ENCODE results near the gene GNB1L. TPM values are rescaled to one million over a fixed set of nuclear protein-coding genes. Genes with fewer than 3 reads are reported as not detected.

Gene GNB1L
- total RNA-seq, 2 experiments from 2014 or later = 3.0 to 6.5 TPM

GRCh38 chr22:19789406-19789805, 65.3 kb downstream of the GNB1L start:
- Mint-ChIP-seq H3K4me1 (ENCODE audit: low read depth) (no peaks in the 10 kb centered on the region), H3K36me3 (ENCODE audit: low read depth) (peaks cover 40% of the 10 kb centered on the region), H3K27ac (no peak overlapping the region), H3K27me3 (no peaks in the 10 kb centered on the region), H3K4me3 (no peak overlapping the region), H3K9me3 (peaks cover 3% of the 10 kb centered on the region)
- ChIA-PET CTCF (no interaction called here), POLR2A (no interaction called here)
- ATAC-seq (ENCODE audit: poor library complexity) (no peak), DNase-seq (no peak)
- no peaks in the 10 kb centered on the region for H3K27me3 ChIP-seq (ENCODE audit: control insufficient read depth in 1 of 2, insufficient read depth in 2 of 2, low read length in 2 of 2)
- no peak overlapping the region for H3K27ac ChIP-seq (ENCODE audit: low read depth in 1 of 2, low read length in 2 of 2)
- peaks cover 5 to 15% of the 10 kb centered on the region in 2 experiments for H3K9me3 ChIP-seq (ENCODE audit: control insufficient read depth in 1 of 2, insufficient read depth in 1 of 2, low read length in 2 of 2)
- H3K4me3 ChIP-seq (ENCODE audit: low read length) = no peak overlapping the region
- TF ChIP-seq, protein P1, sequence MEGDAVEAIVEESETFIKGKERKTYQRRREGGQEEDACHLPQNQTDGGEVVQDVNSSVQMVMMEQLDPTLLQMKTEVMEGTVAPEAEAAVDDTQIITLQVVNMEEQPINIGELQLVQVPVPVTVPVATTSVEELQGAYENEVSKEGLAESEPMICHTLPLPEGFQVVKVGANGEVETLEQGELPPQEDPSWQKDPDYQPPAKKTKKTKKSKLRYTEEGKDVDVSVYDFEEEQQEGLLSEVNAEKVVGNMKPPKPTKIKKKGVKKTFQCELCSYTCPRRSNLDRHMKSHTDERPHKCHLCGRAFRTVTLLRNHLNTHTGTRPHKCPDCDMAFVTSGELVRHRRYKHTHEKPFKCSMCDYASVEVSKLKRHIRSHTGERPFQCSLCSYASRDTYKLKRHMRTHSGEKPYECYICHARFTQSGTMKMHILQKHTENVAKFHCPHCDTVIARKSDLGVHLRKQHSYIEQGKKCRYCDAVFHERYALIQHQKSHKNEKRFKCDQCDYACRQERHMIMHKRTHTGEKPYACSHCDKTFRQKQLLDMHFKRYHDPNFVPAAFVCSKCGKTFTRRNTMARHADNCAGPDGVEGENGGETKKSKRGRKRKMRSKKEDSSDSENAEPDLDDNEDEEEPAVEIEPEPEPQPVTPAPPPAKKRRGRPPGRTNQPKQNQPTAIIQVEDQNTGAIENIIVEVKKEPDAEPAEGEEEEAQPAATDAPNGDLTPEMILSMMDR (IDR thresholded peaks at IDR 0.05) = no peak
- H3K4me1 ChIP-seq (ENCODE audit: insufficient read depth, low read length) = no peaks in the 10 kb centered on the region
- peaks cover 9% of the 10 kb centered on the region for H3K36me3 ChIP-seq (ENCODE audit: insufficient read depth, low read length)
- intact Hi-C loops (cut with DNase I, micrococcal nuclease) = no loop called here

DNA sequence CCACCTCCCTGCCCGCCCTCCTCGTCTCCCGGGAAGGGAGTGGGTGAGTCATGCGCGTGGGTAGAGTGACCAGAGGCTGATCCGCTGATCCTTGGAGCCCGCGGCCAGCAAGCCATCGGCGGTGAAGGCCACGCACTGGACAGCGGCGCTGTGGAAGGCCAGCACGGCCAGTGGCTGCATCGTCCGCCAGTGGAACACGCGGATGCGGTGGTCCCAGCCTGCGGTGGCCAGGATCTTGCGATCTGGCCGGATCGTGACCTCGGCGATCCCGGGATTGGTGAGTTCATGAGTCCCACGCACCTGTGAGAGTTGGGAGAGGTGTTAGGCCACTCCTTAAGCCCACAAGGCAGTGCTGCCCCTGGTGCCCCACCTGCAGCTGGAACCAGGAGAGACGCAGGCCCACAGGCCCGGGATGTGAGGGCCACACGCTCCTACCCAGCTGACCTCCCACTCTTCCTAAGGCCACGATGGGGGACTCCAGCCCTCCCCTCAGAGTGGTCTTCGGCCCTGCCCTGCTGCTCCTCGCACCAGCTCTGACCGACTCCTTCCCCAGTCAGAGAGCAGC, 65.9 kb downstream of the GNB1L start:
- H3K9me3 Mint-ChIP-seq = peaks cover 3% of the 10 kb centered on the region
- Histone ChIP-seq H3K27ac (ENCODE audit: low read depth in 1 of 2, low read length in 2 of 2) (no peak overlapping the region), H3K9me3 (ENCODE audit: control insufficient read depth in 1 of 2, insufficient read depth in 1 of 2, low read length in 2 of 2) (peaks cover 5 to 12% of the 10 kb centered on the region in 2 experiments), H3K27me3 (ENCODE audit: control insufficient read depth in 1 of 2, insufficient read depth in 2 of 2, low read length in 2 of 2) (no peaks in the 10 kb centered on the region), H3K4me1 (ENCODE audit: insufficient read depth, low read length) (no peaks in the 10 kb centered on the region), H3K4me3 (ENCODE audit: low read length) (no peak overlapping the region), H3K36me3 (ENCODE audit: insufficient read depth, low read length) (peaks cover 9% of the 10 kb centered on the region)
- no peak overlapping the region for H3K4me3 Mint-ChIP-seq
- no peak for ATAC-seq (ENCODE audit: poor library complexity)
- CTCF ChIA-PET = no interaction called here
- no peaks in the 10 kb centered on the region for H3K27me3 Mint-ChIP-seq
- POLR2A ChIA-PET = no interaction called here
- TF ChIP-seq, protein P1 (IDR thresholded peaks at IDR 0.05) = no peak
- no peak overlapping the region for H3K27ac Mint-ChIP-seq
- H3K36me3 Mint-ChIP-seq (ENCODE audit: low read depth) = peaks cover 34% of the 10 kb centered on the region
- no peak for DNase-seq
- intact Hi-C loops (cut with DNase I, micrococcal nuclease) = no loop called here
- H3K4me1 Mint-ChIP-seq (ENCODE audit: low read depth) = no peaks in the 10 kb centered on the region

DNA sequence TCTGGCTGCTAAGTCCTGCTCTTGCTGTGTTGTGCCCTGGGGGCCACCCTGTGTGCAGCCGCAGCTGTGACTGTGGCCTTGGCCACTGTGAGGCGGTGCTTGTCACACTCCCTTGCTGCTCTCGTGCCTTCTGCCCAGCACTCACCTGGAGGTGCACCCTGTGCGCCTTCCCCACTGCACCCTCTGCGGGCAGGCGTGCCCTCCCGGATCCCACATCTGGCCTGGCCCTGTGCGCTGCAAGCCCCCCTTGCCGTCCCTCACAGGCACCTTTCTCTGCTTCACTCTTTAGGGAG, 66.9 kb downstream of the GNB1L start:
- Mint-ChIP-seq H3K27ac (no peak overlapping the region), H3K9me3 (peaks cover 3% of the 10 kb centered on the region), H3K4me3 (no peak overlapping the region), H3K27me3 (no peaks in the 10 kb centered on the region), H3K36me3 (ENCODE audit: low read depth) (peaks cover 28% of the 10 kb centered on the region), H3K4me1 (ENCODE audit: low read depth) (no peaks in the 10 kb centered on the region)
- no peaks in the 10 kb centered on the region for H3K4me1 ChIP-seq (ENCODE audit: insufficient read depth, low read length)
- H3K27me3 ChIP-seq (ENCODE audit: control insufficient read depth in 1 of 2, insufficient read depth in 2 of 2, low read length in 2 of 2) = no peaks in the 10 kb centered on the region
- H3K4me3 ChIP-seq (ENCODE audit: low read length) = no peak overlapping the region
- TF ChIP-seq, protein P1 (IDR thresholded peaks at IDR 0.05) = no peak
- intact Hi-C loops (cut with DNase I, micrococcal nuclease) = no loop called here
- ATAC-seq (ENCODE audit: poor library complexity) (no peak), DNase-seq (no peak)
- peaks cover 0 to 11% of the 10 kb centered on the region in 2 experiments for H3K9me3 ChIP-seq (ENCODE audit: control insufficient read depth in 1 of 2, insufficient read depth in 1 of 2, low read length in 2 of 2)
- POLR2A ChIA-PET = no interaction called here
- H3K36me3 ChIP-seq (ENCODE audit: insufficient read depth, low read length) = peaks cover 9% of the 10 kb centered on the region
- H3K27ac ChIP-seq (ENCODE audit: low read depth in 1 of 2, low read length in 2 of 2) = no peak overlapping the region
- CTCF ChIA-PET = no interaction called here
